ENCODE measurements around the gene ZNF618.

Gene ZNF618

GRCh38 chr9:114017741-114018715 lies 141.9 kb downstream of the ZNF618 start:
- DNase-seq (ENCODE audit: insufficient read length, low spot score) (no peak), FAIRE-seq (no peak)
- no peak for TF ChIP-seq CTCF (IDR thresholded peaks at IDR 0.05; ENCODE audit: insufficient read depth, missing control alignments)

GRCh38 chr9:114021578-114021977 lies 145.5 kb downstream of the ZNF618 start:
- FAIRE-seq (no peak), DNase-seq (ENCODE audit: insufficient read length, low spot score) (no peak)
- TF ChIP-seq CTCF (IDR thresholded peaks at IDR 0.05; ENCODE audit: insufficient read depth, missing control alignments) = no peak

GRCh38 chr9:114023961-114024360 lies 147.9 kb downstream of the ZNF618 start:
- TF ChIP-seq CTCF (IDR thresholded peaks at IDR 0.05; ENCODE audit: insufficient read depth, missing control alignments) = no peak
- DNase-seq (ENCODE audit: insufficient read length, low spot score) = no peak
- FAIRE-seq = no peak

GRCh38 chr9:114025196-114025753 lies 149.2 kb downstream of the ZNF618 start:
- no peak for DNase-seq (ENCODE audit: insufficient read length, low spot score)
- no peak for FAIRE-seq
- TF ChIP-seq CTCF (IDR thresholded peaks at IDR 0.05; ENCODE audit: insufficient read depth, missing control alignments) = no peak

GRCh38 chr9:114025760-114026159 lies 149.7 kb downstream of the ZNF618 start:
- FAIRE-seq = no peak
- TF ChIP-seq CTCF (IDR thresholded peaks at IDR 0.05; ENCODE audit: insufficient read depth, missing control alignments) = no peak
- DNase-seq (ENCODE audit: insufficient read length, low spot score) = no peak

GRCh38 chr9:114026335-114026734 lies 150.2 kb downstream of the ZNF618 start:
- DNase-seq (ENCODE audit: insufficient read length, low spot score) (no peak), FAIRE-seq (no peak)
- TF ChIP-seq CTCF (IDR thresholded peaks at IDR 0.05; ENCODE audit: insufficient read depth, missing control alignments) = no peak
